Loucy (cell line): Measurements from ENCODE around the gene ZNF467.

Source experiments
- H2AFZ ChIP-seq: fragments of 200-600 bp; sonication (generic); 2 replicates; pipeline ENCODE4 v1.6.0; 2016; ENCODE audit warnings: antibody characterized with exemption, mild to moderate bottlenecking, low read length, moderate library complexity
- H3F3A ChIP-seq: fragments of 200-600 bp; 2 replicates; pipeline ENCODE4 v1.6.0; 2016; ENCODE audit warnings: antibody characterized with exemption, low read depth, mild to moderate bottlenecking
- H3K27me3 ChIP-seq: fragments of 200-600 bp; sonication (generic); 2 replicates; pipeline ENCODE4 v1.6.1; 2014; ENCODE audit warnings: low read length, mild to moderate bottlenecking; ENCODE audit not compliant: insufficient read depth, poor library complexity, severe bottlenecking
- H3K36me3 ChIP-seq: fragments of 200-600 bp; sonication (generic); 2 replicates; pipeline ENCODE4 v1.6.1; 2016; ENCODE audit warnings: low read length; ENCODE audit not compliant: insufficient read depth
- H3K4me1 ChIP-seq: fragments of 200-600 bp; sonication (generic); 2 replicates; pipeline ENCODE4 v1.5.1; 2014; ENCODE audit warnings: low read length, mild to moderate bottlenecking; ENCODE audit not compliant: insufficient read depth, poor library complexity, severe bottlenecking
- H3K4me2 ChIP-seq: fragments of 200-600 bp; sonication (generic); 2 replicates; pipeline ENCODE4 v1.6.0; 2014; ENCODE audit warnings: antibody characterized with exemption, low read length, low read depth, mild to moderate bottlenecking; ENCODE audit not compliant: poor library complexity, severe bottlenecking
- H3K4me3 ChIP-seq: fragments of 200-600 bp; sonication (generic); 2 replicates; pipeline ENCODE4 v1.5.1; 2014; ENCODE audit warnings: low read length, mild to moderate bottlenecking, mixed read lengths; ENCODE audit not compliant: poor library complexity, severe bottlenecking
- H3K79me2 ChIP-seq: fragments of 200-600 bp; sonication (generic); 2 replicates; pipeline ENCODE4 v1.6.1; 2014; ENCODE audit warnings: low read length; ENCODE audit not compliant: insufficient read depth
- H3K9ac ChIP-seq: fragments of 200-600 bp; sonication (generic); 2 replicates; pipeline ENCODE4 v1.6.0; 2014; ENCODE audit warnings: mild to moderate bottlenecking, low read depth, low read length, moderate library complexity; ENCODE audit not compliant: poor library complexity, severe bottlenecking
- H3K9me2 ChIP-seq: fragments of 200-600 bp; sonication (generic); replicated peaks from 2 replicates; pipeline ENCODE4 v1.6.1; 2016; ENCODE audit warnings: low read depth, low read length, mixed read lengths
- H3K9me3 ChIP-seq: fragments of 200-600 bp; sonication (generic); 2 replicates; pipeline ENCODE4 v1.6.1; 2014; ENCODE audit warnings: mild to moderate bottlenecking, antibody characterized with exemption, low read length, low read depth; ENCODE audit not compliant: insufficient read depth
- H4K20me1 ChIP-seq: fragments of 200-600 bp; sonication (generic); 2 replicates; pipeline ENCODE4 v1.6.0; 2014; ENCODE audit warnings: antibody characterized with exemption, low read length, mild to moderate bottlenecking; ENCODE audit not compliant: insufficient read depth, poor library complexity, severe bottlenecking
- EZH2phosphoT487 ChIP-seq: fragments of 200-600 bp; IDR thresholded peaks from 2 replicates; pipeline ENCODE4 v1.6.1; 2018; ENCODE audit warnings: antibody characterized with exemption, mild to moderate bottlenecking, moderate library complexity, borderline replicate concordance
- TF ChIP-seq, protein P1 (sequence below): fragments of 200-600 bp; sonication (generic); conservative IDR thresholded peaks from 2 replicates; pipeline ENCODE4 v1.5.1; 2014; ENCODE audit warnings: mild to moderate bottlenecking, antibody characterized with exemption, low read length

Gene ZNF467

DNA sequence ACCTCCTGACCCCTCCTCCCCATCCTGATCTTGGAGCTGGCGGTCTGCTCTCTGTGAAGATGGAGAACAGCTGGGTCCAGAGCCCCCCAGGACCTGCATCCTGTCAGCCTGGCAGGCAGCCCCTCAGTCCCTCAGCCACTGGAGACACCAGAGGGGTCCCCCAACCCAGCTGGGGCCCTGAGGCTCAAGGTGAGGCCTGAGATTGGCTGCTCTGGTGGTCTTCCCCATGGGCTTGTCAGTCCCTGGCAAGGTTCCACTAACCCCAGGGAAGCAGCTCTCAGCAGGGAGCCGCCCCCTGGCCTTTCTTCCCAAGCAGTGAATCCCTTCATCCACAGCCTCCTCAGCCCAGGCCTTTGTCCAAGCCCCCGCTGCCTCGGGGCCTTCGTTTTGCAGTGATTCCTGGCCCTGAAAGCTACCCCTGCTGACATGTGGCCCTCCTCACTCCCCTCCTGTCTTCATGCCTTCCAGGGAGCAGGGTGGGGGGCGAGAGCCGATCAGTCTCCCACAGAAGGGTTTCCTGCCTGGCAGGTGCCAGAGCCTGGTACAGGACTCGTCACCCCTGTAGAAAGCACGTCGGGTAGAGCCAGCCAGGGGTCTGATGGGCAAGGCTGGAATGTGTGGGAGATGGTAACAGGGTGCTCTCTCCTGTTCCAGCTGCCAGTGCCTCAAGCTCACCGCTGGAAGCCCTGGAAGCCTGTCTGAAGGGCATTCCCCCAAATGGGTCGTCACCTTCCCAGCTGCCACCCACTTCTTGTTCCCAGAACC, 48.5 kb downstream of the ZNF467 start:
- no peak overlapping the region for H3K4me3 ChIP-seq
- no peaks in the 10 kb centered on the region for H3K9me2 ChIP-seq
- H3F3A ChIP-seq = no peaks in the 10 kb centered on the region
- H3K4me2 ChIP-seq = no peak overlapping the region
- H3K36me3 ChIP-seq = peaks cover 47% of the 10 kb centered on the region; the same call in 1 of the 2 replicates
- TF ChIP-seq EZH2phosphoT487 = no peak
- TF ChIP-seq, protein P1, sequence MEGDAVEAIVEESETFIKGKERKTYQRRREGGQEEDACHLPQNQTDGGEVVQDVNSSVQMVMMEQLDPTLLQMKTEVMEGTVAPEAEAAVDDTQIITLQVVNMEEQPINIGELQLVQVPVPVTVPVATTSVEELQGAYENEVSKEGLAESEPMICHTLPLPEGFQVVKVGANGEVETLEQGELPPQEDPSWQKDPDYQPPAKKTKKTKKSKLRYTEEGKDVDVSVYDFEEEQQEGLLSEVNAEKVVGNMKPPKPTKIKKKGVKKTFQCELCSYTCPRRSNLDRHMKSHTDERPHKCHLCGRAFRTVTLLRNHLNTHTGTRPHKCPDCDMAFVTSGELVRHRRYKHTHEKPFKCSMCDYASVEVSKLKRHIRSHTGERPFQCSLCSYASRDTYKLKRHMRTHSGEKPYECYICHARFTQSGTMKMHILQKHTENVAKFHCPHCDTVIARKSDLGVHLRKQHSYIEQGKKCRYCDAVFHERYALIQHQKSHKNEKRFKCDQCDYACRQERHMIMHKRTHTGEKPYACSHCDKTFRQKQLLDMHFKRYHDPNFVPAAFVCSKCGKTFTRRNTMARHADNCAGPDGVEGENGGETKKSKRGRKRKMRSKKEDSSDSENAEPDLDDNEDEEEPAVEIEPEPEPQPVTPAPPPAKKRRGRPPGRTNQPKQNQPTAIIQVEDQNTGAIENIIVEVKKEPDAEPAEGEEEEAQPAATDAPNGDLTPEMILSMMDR = no peak
- no peaks in the 10 kb centered on the region for H3K4me1 ChIP-seq
- no peaks in the 10 kb centered on the region for H3K27me3 ChIP-seq
- no peaks in the 10 kb centered on the region for H3K79me2 ChIP-seq
- no peaks in the 10 kb centered on the region for H4K20me1 ChIP-seq
- H3K9ac ChIP-seq = no peak overlapping the region
- H3K9me3 ChIP-seq = no peaks in the 10 kb centered on the region
- no peak overlapping the region for H2AFZ ChIP-seq

DNA sequence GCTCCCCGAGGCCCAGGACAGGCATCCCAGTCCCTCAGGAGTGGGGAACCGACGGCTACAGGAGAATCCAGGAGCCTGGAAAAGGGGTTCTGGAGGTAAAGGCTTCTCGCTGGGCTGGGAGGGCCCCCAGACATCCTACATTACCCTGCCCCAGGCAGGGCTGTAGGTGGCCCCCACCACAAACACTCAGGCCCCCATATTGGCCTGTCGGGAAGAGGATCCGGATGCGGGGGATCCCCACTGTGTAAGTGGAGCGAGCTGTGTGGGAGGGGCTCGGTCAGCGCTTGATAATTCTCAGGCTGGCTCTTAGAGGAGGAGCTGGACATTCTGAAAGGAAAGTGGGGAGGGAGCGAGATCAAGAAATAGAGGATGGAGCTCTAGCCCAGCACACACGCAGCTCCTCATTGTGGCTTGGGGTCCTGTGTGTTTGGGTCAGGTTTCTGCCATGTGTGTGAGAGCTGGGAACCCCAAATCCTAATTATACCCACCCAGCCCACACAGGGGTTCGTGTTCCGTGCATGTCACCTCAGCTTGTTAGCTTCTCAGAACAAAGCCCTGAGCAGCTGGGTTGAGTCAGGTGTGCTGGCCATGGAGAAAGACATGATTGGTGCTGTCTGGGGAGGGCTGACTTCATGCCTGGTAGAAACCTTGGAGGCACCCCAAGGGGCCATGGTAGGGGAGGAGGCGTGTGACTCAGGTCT, 49.4 kb downstream of the ZNF467 start:
- no peaks in the 10 kb centered on the region for H3K9me3 ChIP-seq

DNA sequence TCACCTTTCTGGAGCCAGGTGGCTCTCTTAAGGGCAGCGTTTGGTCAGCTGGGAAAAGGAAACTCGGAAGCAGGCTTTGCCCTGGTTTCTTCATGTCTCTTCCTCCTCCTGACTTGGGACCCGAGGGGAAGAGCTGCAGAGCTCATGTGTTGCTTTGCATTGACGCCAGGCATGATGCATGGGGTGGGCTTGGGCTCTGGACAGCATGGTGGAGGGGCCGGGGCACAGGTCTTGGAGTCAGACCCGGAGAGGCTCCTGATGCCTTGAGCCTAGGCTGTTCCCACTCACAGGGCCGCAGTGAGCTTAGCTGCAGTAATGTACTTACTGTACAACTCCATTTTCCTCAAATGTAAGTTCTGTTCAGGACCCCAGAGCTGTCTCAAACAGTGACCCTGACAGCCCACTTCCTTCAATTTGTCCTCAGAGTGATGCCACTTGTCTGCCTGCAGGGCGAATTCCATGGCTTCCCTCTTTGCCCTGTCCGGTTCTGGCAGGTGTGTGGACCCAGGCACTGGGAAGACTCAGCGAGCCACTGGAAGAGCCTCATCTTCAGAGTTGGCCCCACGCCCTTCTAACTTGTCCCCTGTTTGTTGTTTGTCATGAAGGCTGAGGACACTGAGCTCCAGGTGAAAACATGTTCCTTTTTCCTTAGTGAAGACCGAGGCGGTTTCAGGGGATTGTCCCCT, 50.2 kb downstream of the ZNF467 start:
- Histone ChIP-seq H3K79me2 (peaks cover 4% of the 10 kb centered on the region; the same call in 1 of the 2 replicates), H3K27me3 (no peaks in the 10 kb centered on the region), H2AFZ (no peak overlapping the region), H3K36me3 (peaks cover 32% of the 10 kb centered on the region; the same call in 1 of the 2 replicates), H3K9ac (no peak overlapping the region), H3K4me1 (no peaks in the 10 kb centered on the region), H3K9me3 (no peaks in the 10 kb centered on the region), H3K4me3 (no peak overlapping the region), H4K20me1 (no peaks in the 10 kb centered on the region), H3K9me2 (no peaks in the 10 kb centered on the region), H3F3A (no peaks in the 10 kb centered on the region), H3K4me2 (no peak overlapping the region)
- TF ChIP-seq EZH2phosphoT487 = no peak
- TF ChIP-seq, protein P1 = no peak

More for the DNA sequence above, 49.4 kb downstream of the ZNF467 start:
- Histone ChIP-seq H3K79me2 (no peaks in the 10 kb centered on the region), H3K9me2 (no peaks in the 10 kb centered on the region), H2AFZ (no peak overlapping the region), H3K36me3 (peaks cover 38% of the 10 kb centered on the region; the same call in 1 of the 2 replicates), H3K27me3 (no peaks in the 10 kb centered on the region), H3F3A (no peaks in the 10 kb centered on the region), H3K9ac (no peak overlapping the region), H3K4me1 (no peaks in the 10 kb centered on the region), H4K20me1 (no peaks in the 10 kb centered on the region), H3K4me3 (no peak overlapping the region), H3K4me2 (no peak overlapping the region)
- no peak for TF ChIP-seq EZH2phosphoT487
- TF ChIP-seq, protein P1 = no peak
